GM23248 (cell line): ENCODE measurements around the gene KRT82. TPM values are rescaled to one million over a fixed set of nuclear protein-coding genes. Genes with fewer than 3 reads are reported as not detected.

Experiments used
- DNase-seq: peaks from one replicate; pipeline ENCODE4 v3.0.0-alpha.2; 2015
- H2AFZ ChIP-seq: fragments of 200-600 bp; sonication (generic); 2 replicates; pipeline ENCODE4 v1.6.1; 2016; ENCODE audit warnings: antibody characterized with exemption
- H3F3A ChIP-seq: fragments of 200-600 bp; sonication (generic); 2 replicates; pipeline ENCODE4 v1.6.1; 2016; ENCODE audit warnings: mild to moderate bottlenecking, antibody characterized with exemption, mixed run types; ENCODE audit not compliant: insufficient read depth
- H3K27ac ChIP-seq: fragments of 200-600 bp; sonication (generic); 2 replicates; pipeline ENCODE4 v1.5.1; 2016; ENCODE audit warnings: mild to moderate bottlenecking
- H3K27me3 ChIP-seq: fragments of 200-600 bp; sonication (generic); replicated peaks from 2 replicates; pipeline ENCODE4 v1.6.1; 2016; ENCODE audit warnings: mild to moderate bottlenecking; ENCODE audit not compliant: insufficient read depth
- H3K36me3 ChIP-seq: fragments of 200-600 bp; sonication (generic); 2 replicates; pipeline ENCODE4 v1.6.1; 2016; ENCODE audit warnings: low read depth, mild to moderate bottlenecking
- H3K4me1 ChIP-seq: fragments of 200-600 bp; sonication (generic); 2 replicates; pipeline ENCODE4 v1.6.1; 2016; ENCODE audit warnings: mild to moderate bottlenecking; ENCODE audit not compliant: insufficient read depth
- H3K4me2 ChIP-seq: fragments of 200-600 bp; sonication (generic); one replicate; pipeline ENCODE4 v1.6.1; 2016; ENCODE audit warnings: mild to moderate bottlenecking; ENCODE audit not compliant: unreplicated experiment
- H3K4me3 ChIP-seq: fragments of 200-600 bp; sonication (generic); 2 replicates; pipeline ENCODE4 v1.5.1; 2016; ENCODE audit warnings: mild to moderate bottlenecking
- H3K79me2 ChIP-seq: fragments of 200-600 bp; sonication (generic); 2 replicates; pipeline ENCODE4 v1.6.1; 2016; ENCODE audit warnings: mild to moderate bottlenecking; ENCODE audit not compliant: insufficient read depth
- H3K9ac ChIP-seq: fragments of 200-600 bp; sonication (generic); 2 replicates; pipeline ENCODE4 v1.6.1; 2016; ENCODE audit warnings: mild to moderate bottlenecking
- H3K9me2 ChIP-seq: fragments of 200-600 bp; sonication (generic); 2 replicates; pipeline ENCODE4 v1.6.1; 2016; ENCODE audit warnings: mixed run types, mild to moderate bottlenecking, moderate library complexity; ENCODE audit not compliant: insufficient read depth
- H3K9me3 ChIP-seq: fragments of 200-600 bp; sonication (generic); one replicate; pipeline ENCODE4 v1.6.1; 2017; ENCODE audit warnings: low read depth
- H4K20me1 ChIP-seq: fragments of 200-600 bp; sonication (generic); 2 replicates; pipeline ENCODE4 v1.6.0; 2016; ENCODE audit not compliant: insufficient read depth
- EZH2 ChIP-seq: fragments of 200-600 bp; sonication (generic); IDR thresholded peaks from 2 replicates; pipeline ENCODE4 v1.6.1; 2018; ENCODE audit warnings: antibody characterized with exemption, mild to moderate bottlenecking; ENCODE audit not compliant: insufficient read depth, poor library complexity, severe bottlenecking
- EZH2phosphoT487 ChIP-seq: fragments of 200-600 bp; sonication (generic); IDR thresholded peaks from 2 replicates; pipeline ENCODE4 v1.6.1; 2018; ENCODE audit warnings: antibody characterized with exemption, moderate library complexity, mild to moderate bottlenecking, low read depth; ENCODE audit not compliant: insufficient read depth
- WGBS, 2 experiments: methylation state at CpG; one replicate each; pipeline ENCODE4 v1.1.6; 2015 to 2017; ENCODE audit warnings: low lambda C conversion rate in 2 of 2, low coverage in 1 of 2; ENCODE audit errors: missing lambda C conversion rate in 2 of 2; 5-methylcytosine and 5-hydroxymethylcytosine counted together
- in situ Hi-C: fragments of 300-500 bp; cut with MboI; formaldehyde crosslinking; loops from 2 replicates; pipeline ENCODE4 v1.15.0; 2020
- polyA plus RNA-seq: library from polyadenylated mRNA; unstranded; fragments of >200 nt; fragmentation: Nextera tagmentation; extraction: Ambion mirVana; gene quantifications from 2 replicates; pipeline ENCODE4 v1.2.1, GENCODE V29; 2016
- total RNA-seq: library from RNA; depleted of rRNA; stranded (reverse); fragments of >200 nt; shearing (Covaris generic); gene quantifications from 2 replicates; pipeline ENCODE4 v1.2.3, GENCODE V29; 2014

The KRT82 gene
- total and polyA plus RNA-seq, 2 experiments from 2014 or later, result not detected

DNA sequence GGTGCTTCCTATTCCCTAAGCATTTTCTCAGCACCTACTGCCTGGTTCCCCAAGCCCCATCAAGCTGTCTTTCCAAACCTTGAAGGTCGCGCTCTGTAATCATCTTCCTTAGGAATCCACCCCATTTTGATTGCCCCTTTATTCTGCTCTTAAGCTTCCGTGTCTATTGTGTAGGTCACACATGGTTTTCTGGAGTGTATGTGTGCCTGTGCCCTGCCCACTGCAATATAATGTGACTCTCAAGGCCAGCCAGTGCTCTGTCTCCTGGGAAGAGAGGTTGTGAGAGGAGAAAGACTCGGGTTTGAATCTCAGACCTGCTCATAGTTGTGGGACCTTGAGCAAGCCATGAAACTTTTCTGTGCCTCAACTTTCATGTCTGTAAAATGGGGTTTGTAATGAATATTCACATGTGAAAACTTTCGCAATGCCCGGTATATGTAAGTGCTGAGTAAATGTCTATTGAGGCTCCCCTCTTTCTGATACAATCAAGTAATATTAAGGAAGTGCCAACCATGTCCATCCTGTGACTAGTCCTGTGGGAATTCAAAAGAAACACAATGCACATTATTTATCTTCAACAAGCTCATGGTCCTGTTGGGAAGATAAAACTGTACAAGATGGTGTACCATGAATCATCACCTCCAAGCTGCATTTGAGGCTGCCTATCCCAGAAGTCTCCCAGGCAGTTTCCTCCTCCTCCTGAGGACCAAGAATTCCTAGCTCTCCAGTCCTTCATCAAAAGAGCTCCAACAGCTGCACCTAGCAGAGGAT is 28.8 kb upstream of the KRT82 start:
- Histone ChIP-seq H2AFZ (no peak overlapping the region), H3K4me3 (no peak overlapping the region), H3K79me2 (no peaks in the 10 kb centered on the region), H3K36me3 (no peaks in the 10 kb centered on the region), H3K9ac (no peak overlapping the region), H3K4me2 (no peak overlapping the region), H4K20me1 (no peaks in the 10 kb centered on the region), H3K9me3 (no peaks in the 10 kb centered on the region), H3K27me3 (peaks cover 15% of the 10 kb centered on the region), H3F3A (peaks cover 8% of the 10 kb centered on the region; the same call in 1 of the 2 replicates), H3K27ac (no peak overlapping the region), H3K9me2 (no peaks in the 10 kb centered on the region), H3K4me1 (peaks cover under 1% of the 10 kb centered on the region)
- TF ChIP-seq EZH2 (no peak), EZH2phosphoT487 (no peak)
- WGBS, 2 experiments, result 90 to 92% methylated on average over 6 of the region's 6 CpGs
- peak; percentile 29 for DNase-seq
- in situ Hi-C loops, result no loop called here

DNA sequence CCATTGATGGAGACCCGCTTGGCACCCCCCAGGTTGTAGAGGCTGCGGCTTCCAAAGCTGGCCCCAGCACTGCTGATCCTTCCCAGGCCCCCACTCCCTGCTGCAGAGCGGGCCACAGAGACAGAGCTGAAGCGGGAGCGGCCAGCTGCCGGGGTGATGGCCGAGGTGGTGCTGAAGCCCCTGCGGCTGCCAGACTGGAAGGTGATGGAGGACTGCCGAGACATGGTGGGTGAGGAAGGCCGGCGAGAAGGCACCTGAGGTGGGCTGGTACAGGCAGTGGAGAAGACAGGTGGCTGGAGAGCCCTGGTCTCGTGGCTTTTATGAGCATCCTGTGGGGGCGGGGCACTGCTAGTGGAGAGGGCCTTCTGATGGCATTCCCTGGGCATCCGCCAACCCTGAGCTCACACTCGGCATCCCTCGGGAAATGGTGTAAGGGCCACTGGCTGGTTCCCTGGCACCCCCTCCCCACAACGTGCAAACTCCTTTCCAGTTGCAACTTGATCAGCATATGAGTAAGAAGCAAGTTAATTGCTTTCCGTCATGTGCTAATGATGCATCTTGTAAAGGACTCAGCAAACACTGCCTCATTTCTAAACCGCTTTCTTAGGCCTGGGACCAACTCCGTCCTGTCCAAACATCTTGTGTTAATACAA is 28.1 kb upstream of the KRT82 start, which contains the start of gene KRT75:
Gene KRT75, minus strand, starts transcription at position 291 of the 653 bp plus-strand sequence. Its CDS starts 67 bp downstream, at position 224.
- Histone ChIP-seq H3K4me3 (no peak within 1 kb of the TSS), H3K27me3 (peaks cover 20% of the 10 kb centered on the region), H3K4me2 (no peak within 1 kb of the TSS), H3K4me1 (no peaks in the 10 kb centered on the region; the same call in 1 of the 2 replicates), H3K9me3 (no peaks in the 10 kb centered on the region), H4K20me1 (no peaks in the 10 kb centered on the region), H3K9ac (no peak within 1 kb of the TSS), H3K9me2 (no peaks in the 10 kb centered on the region), H3K27ac (no peak within 1 kb of the TSS), H3K36me3 (no peaks in the 10 kb centered on the region), H3F3A (peaks cover 5% of the 10 kb centered on the region; the same call in 1 of the 2 replicates), H2AFZ (no peak within 1 kb of the TSS), H3K79me2 (no peaks in the 10 kb centered on the region)
- in situ Hi-C loops, result no loop called here
- TF ChIP-seq EZH2phosphoT487, result no peak
- TF ChIP-seq EZH2, result no peak
- DNase-seq, result peak; percentile 57
- 73 to 74% methylated on average over 20 of the region's 20 CpGs for WGBS, 2 experiments

DNA sequence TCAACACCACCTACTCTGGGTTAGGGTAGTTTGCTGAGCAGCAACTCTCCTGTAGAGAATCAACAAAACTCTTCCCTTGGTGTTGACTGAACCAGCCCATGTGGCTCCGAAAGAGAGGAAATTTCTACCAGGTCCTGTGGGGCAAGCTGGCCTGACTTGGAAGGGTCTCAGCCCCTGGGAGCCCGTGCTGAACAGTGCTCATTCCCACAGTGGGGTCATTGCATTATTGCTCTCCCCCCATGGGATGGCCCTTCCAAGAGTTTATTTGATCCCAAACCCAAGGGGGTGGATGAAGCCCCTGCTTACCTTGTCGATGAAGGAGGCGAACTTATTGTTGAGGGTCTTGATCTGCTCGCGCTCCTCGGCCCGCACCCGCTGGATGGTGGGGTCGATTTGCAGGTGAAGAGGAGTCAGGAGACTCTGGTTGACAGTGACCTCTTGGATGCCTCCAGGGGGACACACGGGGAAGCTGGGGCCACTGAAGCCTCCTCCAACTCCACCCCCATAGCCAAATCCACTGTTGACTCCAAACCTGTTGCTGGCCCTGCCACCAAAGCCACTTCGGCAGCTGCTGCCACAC is 27.5 kb upstream of the KRT82 start:
- Histone ChIP-seq H3K79me2 (no peaks in the 10 kb centered on the region), H3K27me3 (peaks cover 26% of the 10 kb centered on the region), H4K20me1 (no peaks in the 10 kb centered on the region), H3F3A (peaks cover 5% of the 10 kb centered on the region; the same call in 1 of the 2 replicates), H3K9me3 (no peaks in the 10 kb centered on the region), H3K4me1 (no peaks in the 10 kb centered on the region; the same call in 1 of the 2 replicates), H3K36me3 (no peaks in the 10 kb centered on the region), H3K4me2 (no peak overlapping the region), H3K4me3 (no peak overlapping the region), H3K9ac (no peak overlapping the region), H3K27ac (no peak overlapping the region), H3K9me2 (no peaks in the 10 kb centered on the region), H2AFZ (no peak overlapping the region)
- WGBS, 2 experiments, result 89 to 93% methylated on average over 12 of the region's 12 CpGs
- no peak for TF ChIP-seq EZH2phosphoT487
- TF ChIP-seq EZH2, result no peak
- in situ Hi-C loops, result no loop called here
- no peak for DNase-seq

DNA sequence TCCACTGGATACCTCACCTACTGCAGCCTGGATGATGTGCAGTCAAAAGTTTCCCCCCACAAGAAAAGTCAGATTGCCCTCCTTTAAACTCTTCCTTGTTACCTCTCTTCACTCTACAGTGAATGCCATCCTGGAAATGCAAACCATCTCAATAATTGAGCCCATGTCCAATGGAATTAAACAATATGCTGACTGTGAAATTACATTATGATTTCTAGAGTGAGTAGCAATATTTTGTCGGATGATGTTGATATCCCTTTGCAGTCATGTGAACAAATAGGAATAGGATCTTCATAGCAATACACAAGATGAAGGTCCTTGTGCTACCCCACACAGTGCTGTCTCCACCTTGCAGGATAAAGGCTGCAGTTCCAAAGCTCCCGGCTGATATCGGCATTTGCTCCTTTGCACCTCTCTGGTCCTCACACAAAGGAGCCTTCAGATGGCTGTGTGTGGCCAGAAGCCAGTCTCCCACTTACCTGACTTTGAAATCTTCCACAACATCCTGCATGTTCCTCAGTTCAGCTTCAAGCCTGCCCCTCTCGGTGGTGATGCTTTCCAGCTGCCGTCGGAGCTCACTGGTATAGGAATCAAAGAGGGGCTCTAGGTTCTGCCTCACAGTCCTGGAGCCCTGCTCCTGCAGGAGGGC is 26.5 kb upstream of the KRT82 start:
- H3K27ac ChIP-seq, result no peak overlapping the region
- in situ Hi-C loops, result no loop called here
- no peaks in the 10 kb centered on the region for H3K9me2 ChIP-seq
- H4K20me1 ChIP-seq, result no peaks in the 10 kb centered on the region
- no peak for DNase-seq
- H3K4me1 ChIP-seq, result no peaks in the 10 kb centered on the region; the same call in 1 of the 2 replicates
- no peaks in the 10 kb centered on the region for H3K36me3 ChIP-seq
- peaks cover 5% of the 10 kb centered on the region; the same call in 1 of the 2 replicates for H3F3A ChIP-seq
- H3K79me2 ChIP-seq, result no peaks in the 10 kb centered on the region
- H3K4me3 ChIP-seq, result no peak overlapping the region
- TF ChIP-seq EZH2phosphoT487 (no peak), EZH2 (no peak)
- H3K9me3 ChIP-seq, result no peaks in the 10 kb centered on the region
- H2AFZ ChIP-seq, result no peak overlapping the region
- H3K9ac ChIP-seq, result no peak overlapping the region
- WGBS, 2 experiments, result 49 to 54% methylated on average over 6 of the region's 6 CpGs
- no peak overlapping the region for H3K4me2 ChIP-seq
- H3K27me3 ChIP-seq, result peaks cover 32% of the 10 kb centered on the region
